CD4-positive, alpha-beta T cell treated with Interleukin-2 at 100 ng/mL for 4 hours (primary cell): ENCODE results near the gene SLC25A20.

Experiments used
- DNase-seq: peaks from one replicate; pipeline ENCODE4 v3.0.0-alpha.2; 2020; ENCODE audit warnings: low spot score

The SLC25A20 gene

DNA sequence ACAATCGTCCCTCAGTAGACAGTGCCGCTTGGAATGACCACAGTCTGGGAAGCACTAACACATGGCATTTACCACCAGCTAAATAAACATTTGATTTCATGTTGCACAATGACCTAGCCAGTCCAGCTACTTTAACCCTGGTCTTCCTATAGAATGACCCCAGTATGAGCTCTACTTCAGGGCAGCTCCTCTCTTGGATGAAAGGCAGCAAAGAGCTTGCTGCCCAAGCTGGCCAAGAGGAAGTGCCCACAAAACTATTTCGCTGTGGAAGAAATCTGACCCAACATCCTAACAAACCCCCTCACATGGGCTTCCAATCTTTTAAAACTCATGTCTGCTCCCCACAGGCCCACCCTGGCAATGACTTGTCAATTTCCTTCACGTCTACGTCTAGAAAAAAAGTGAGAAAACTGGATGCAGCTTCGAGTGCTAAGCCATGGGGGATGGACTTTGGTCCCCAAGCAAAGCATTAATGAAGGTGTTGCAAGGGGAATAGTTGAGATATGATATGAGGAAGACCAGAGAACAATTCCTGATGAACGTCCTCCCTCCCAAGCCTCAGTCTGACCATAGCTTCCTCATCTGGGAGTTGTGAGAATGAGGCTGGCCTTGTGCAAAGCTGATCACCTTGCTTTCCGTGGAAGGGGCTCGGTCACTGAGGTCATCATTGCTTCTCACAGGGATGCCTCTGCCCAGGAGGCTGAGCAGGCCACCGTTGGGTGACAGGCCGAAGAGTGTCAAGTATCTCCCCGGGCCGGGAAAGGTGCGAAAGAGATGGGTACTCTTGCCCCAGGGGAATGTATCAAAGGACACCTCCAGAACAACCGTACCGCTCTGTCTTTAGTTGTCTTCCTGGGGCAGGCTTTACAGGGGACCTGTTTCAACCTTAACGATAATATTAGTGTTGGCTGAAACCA is 964 bp downstream of the SLC25A20 start:
- DNase-seq: peak; percentile 4

GRCh38 chr3:48896936-48897335 is 1.7 kb downstream of the SLC25A20 start:
- DNase-seq: no peak

DNA sequence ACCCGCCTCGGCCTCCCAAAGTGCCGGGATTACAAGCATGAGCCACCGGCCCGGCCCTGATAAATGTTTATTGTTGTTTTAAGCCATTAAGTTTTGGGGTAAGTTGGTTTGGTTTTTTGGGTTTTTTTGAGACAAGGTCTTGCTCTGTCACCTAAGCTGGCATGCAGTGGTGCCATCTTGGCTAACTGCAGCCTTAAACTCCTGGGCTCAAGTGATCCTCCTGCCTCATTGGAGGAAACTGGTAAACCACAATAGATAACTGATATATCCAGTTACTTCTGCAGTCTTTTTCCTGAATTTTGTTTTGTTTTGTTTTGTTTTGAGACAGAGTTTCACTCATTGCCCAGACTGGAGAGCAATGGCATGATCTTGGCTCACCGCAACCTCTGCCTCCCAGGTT is 4.2 kb downstream of the SLC25A20 start:
- no peak for DNase-seq

DNA sequence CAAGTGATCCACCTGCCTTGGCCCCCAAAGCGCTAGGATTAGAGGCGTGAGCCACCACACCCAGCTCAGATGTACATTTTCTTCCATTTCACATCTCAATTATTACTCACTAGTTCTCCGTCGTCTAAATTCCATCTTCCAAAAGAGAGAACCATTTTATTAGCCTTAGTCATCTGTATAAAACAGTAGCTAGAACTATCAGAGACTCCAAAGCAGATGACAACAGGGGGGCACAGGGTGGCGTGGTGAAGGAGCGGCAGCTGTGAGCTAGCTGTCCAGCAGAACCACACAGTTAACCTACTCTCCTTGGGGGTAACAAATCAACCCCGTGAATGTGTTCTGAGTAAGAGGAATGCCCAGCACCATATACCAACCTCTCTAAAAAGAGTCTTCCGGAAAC is 7.1 kb downstream of the SLC25A20 start:
- DNase-seq: no peak

GRCh38 chr3:48885753-48886152 is 12.9 kb downstream of the SLC25A20 start:
- no peak for DNase-seq

DNA sequence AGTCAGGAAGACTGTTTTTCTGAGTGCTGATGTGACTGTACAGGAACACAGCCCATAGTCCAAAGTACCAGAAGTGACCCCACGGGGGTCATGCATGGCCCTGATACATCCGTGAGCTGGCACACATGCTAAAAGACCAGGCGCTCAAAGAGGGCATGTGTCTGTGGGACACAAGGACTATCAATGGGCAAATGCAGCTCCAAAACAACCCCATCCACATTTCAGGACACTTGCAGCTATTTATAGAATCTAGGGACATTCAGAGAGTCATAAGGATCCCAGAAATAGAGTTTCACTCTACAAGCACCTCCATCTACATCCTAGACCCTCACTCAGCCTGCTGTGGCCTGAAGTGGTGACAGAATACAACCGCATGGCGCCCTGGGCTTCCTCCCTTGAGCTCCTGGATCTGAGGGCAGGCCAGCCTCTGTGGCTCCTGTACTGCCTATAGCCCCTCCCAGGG is 17.0 kb downstream of the SLC25A20 start:
- no peak for DNase-seq

DNA sequence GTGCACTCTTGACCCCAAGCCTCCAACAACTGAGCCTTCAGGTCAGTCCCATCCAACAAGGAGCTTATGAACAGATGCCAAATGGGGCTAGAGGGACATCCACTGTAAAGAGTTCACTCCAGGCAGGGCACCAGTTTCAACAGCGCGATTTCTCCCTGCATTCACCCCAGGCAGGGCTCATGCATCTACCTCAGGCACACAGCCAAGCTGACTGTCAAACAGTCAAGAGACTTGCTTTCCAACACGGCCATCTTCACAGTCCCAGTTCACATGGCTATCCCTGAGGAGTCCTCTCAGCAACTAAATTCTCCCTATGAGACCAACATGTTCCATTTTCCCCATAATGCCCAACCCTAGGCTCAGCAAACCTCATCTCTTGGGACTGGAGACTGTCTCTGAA is 17.7 kb downstream of the SLC25A20 start:
- DNase-seq: no peak

DNA sequence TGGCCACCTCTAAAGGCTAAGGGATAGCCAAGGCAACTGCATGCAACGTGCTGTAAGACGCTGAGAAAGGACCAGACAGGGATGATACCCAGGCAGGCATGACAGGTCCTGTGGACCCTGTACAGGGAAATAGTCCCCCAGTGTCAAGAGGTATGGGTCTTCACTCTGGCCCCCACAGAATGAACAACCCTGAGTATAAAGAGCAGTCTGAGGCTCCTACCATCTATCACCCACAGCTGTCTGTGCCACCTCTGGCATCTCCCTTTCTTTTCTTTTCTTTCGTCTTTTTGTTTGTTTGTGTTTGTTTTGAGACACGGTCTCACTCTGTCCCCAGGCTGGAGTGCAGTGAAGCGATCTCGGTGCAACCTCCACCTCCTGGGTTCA is 18.7 kb downstream of the SLC25A20 start:
- DNase-seq: no peak

DNA sequence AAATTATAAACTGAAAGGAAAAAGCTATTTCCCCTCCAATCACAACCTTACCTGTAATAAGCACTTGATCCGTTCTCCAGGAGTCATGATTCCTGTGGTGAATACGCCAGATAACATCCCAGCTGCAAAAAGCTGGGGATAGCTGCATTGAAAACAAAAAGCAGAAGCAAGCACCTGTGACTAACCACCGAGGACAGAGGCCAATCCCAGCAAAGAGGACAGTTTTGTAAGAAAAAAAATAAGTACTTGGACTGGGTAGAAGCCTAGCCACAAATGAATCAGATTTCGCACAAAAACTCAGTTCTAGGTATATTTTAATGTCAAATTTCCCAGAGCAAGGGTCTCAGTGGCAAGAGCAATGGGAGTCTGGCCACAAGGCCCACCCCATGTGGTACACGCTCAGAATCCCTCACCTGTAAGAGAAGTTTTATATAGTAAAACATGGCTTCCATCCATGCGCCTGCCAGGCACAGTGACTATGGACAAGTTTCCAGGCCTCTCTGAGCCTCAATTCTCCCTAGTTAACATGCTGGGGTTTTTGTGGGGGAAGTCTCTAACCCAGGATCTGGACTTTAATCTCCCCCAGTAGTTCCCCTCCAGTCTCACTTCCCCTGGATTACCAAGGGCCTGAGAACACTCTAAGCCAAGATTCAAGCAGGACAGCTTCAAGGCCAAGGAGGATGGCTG is 19.2 kb downstream of the SLC25A20 start:
- DNase-seq: no peak

GRCh38 chr3:48877671-48878070 is 21.0 kb downstream of the SLC25A20 start:
- DNase-seq: no peak

GRCh38 chr3:48863122-48863521 is 35.6 kb downstream of the SLC25A20 start:
- DNase-seq: no peak

- DNase-seq: no peak
Observed at GRCh38 chr3:48859206-48859605, 39.5 kb downstream of the SLC25A20 start.

DNA sequence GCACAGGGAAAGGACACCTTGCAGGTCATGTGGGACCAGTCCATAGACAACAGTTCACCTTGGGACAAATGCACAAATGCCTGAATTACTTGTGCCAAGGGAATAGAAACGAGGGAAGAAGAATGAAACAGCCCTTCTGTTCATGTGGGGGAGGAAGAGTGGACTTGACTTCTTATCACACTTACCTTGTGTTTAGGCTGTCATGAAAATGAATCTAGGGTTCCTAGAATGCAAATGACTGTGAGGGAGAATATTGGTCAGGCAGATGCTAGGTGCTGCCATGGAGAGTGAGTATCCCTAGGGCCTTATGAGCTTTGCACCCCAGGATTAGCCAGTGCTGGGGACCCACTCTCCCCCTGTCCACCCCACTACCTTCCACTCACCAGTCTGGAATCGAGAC is 40.0 kb downstream of the SLC25A20 start:
- no peak for DNase-seq

- DNase-seq: no peak
Observed at GRCh38 chr3:48857641-48858040, 41.0 kb downstream of the SLC25A20 start.

- DNase-seq: no peak
Observed at GRCh38 chr3:48856469-48856868, 42.2 kb downstream of the SLC25A20 start.

DNA sequence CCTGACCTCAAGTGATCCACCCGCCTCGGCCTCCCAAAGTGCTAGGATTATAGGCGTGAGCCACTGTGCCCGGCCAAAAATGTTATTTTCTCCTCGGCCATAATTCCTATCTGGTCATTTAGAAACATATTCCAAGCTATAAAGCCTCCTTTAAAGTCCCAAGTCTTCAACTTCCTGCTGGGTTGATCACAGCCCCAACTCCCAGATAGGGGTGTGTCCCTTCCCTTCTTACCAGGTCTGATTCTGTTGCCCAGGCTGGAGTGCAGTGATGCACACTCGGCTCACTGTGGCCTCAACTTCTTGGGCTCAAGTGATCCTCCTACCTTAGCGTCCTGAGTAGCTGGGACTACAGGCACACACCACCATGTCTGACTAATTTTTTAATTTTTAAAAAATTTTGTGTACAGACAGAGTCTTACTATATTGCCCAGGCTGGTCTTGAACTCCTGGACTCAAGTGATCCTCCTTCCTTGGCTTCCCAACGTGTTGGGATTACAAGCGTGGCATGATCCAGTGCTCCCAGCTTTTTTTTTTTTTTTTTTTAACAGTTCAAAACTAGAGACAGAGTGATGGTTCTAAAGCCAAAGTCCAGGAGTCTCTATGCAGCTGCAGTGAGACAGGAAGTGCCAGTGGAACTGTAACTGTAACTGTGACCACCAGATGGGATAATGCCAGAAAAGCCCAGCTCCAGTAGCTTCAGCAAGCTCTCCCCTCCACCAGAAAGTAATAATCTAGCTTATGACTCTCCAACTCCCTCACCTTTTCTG is 42.8 kb downstream of the SLC25A20 start:
- DNase-seq: no peak

DNA sequence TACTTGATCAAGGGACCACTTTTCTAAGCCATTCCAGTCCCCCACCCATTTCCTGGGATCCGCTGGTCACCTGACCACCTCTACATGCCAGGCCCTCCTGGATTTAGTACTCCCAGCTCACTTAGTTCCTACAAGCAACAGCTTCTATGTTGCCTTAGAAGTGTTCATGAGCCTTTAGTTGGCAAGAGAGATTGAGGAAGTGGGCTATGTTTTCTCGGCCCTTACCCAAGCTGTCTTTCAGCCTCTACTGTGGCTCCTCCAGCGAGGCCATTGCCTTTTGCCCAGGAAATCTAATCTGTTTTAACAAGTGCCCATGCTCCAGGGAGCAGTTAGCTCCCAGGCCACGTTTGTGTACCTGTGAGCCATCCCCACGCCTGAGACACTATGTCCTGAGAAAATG is 46.5 kb downstream of the SLC25A20 start:
- DNase-seq: no peak

GRCh38 chr3:48851407-48851806 is 47.3 kb downstream of the SLC25A20 start:
- no peak for DNase-seq

- DNase-seq: no peak
Observed at GRCh38 chr3:48848816-48849515, 49.7 kb downstream of the SLC25A20 start.

DNA sequence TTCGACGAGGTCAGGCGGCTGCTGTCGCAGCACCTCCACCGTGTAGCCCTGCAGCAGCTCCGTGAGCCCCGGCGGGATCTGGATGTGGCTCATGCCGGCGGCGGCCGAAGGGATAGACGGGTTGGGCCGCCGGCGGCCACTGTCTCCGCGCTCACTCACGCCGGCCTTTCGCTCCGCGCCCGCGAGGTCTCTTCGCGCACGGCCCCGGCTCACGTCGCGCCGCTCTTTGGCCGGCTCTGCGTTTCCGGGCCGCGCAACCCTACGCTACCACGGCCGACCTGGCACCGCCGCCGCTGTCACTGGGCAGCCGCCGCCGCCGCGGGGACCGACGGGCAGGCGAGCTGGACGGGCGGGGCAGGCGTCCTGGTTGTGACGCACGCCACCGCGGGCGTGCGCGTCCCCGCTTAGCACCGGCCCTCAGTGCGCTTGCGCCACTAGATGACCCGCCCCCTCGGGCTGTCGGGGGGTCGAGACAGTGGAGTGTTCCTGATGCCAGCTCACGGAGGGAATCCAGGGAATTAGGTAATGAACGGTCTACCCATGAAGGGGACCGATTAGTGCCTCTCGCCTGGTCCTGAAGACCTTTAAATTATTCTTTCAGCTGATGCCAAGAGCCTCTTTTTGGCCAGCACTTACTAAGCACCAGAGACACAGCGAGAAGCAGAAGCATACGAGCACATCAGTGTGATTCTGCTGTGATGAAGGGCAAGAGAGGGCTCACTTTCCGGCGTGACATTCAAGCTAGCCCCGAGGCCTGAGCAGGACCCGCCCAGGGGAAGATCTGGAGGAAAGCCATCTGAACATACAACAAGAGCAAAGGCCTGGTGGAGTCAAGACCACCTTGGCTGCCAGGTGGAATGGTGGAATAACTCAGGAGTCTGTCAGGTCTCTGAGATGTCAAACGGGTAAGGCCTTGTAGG is 50.9 kb downstream of the SLC25A20 start, which contains the start of gene PRKAR2A:
Gene PRKAR2A (minus strand): TSS at position 371 of the 920 bp plus-strand sequence. CDS start 278 bp downstream, at position 93.
- DNase-seq: peak; percentile 86

- DNase-seq: peak; percentile 29
Observed at GRCh38 chr3:48847053-48847503, 51.6 kb downstream of the SLC25A20 start.
